HT-29 (cell line): Measurements from ENCODE around the gene MPPED1. TPM values are rescaled to one million over a fixed set of nuclear protein-coding genes. Genes with fewer than 3 reads are reported as not detected.

ENCODE experiments used
- DNase-seq: peaks from one replicate; pipeline ENCODE4 v3.0.0-alpha.2; 2015; ENCODE audit warnings: low spot score
- total RNA-seq: library from RNA; depleted of rRNA; stranded (reverse); fragments of >200 nt; shearing (Covaris generic); gene quantifications from 2 replicates; pipeline ENCODE4 v1.2.3, GENCODE V29; 2014

MPPED1 gene
- total RNA-seq, 1 experiment from 2014 or later, result not detected

DNA sequence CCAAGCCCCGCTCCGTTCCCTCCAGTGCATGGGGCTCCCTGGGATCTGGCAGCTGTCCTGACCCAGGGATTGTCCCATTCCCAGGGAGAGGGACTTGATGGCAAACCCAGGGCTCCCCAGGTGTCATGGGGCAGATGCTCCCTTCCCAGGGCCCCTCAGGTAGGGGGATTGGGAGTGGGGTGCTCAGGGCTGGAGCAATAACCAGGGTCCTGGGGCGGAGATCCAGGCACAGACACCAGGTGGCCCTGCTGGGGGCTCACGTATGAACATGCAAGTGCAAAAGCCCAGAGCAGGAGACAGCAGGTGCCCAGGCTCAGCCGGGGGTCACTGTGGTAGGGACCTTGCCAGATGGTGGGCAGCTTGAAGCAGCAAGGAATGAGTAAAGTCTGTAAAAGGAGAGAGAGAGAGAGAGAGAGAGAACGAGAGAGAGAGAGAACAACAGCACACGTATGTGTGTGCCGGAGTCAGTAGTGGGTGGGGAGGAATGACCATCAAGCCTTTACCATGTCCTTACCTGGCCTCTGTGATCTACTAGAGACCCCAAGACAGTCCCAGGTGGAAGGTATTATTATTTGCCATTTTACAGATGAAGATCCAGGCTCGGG, 19.3 kb upstream of the MPPED1 start:
- no peak for DNase-seq

GRCh38 chr22:43393132-43393843, 18.5 kb upstream of the MPPED1 start:
- no peak for DNase-seq

GRCh38 chr22:43393844-43394474, 17.9 kb upstream of the MPPED1 start:
- DNase-seq, result no peak

DNA sequence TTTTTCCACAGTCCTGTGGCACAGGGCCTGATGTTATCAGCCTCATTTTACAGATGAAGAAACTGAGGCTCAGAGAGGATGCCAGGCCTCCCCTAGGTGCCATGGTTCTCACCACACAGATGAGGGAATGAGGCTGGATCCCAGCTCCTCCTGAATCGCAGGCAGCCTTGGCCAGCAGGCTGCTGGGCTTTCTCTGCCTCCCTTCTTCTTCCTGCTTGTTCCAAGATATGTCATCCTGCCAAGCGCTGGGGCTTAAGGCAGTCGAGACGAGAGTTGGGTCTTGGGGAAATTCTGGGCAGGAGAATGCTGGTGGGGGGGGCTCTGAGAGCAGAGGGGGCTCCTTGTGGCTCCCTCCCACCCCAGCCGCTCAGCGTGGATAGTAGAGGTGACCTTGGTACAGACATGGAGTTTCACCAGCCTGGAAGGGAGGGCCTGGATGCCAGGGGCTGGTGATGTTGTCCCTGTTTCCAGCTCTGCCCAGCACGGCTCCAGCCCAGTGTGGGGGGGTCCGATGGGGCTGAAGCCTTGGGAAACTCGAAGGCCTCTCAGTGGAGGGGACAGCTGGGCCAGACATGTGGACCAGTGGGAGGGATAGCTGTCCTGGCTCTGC, 16.6 kb upstream of the MPPED1 start:
- no peak for DNase-seq

DNA sequence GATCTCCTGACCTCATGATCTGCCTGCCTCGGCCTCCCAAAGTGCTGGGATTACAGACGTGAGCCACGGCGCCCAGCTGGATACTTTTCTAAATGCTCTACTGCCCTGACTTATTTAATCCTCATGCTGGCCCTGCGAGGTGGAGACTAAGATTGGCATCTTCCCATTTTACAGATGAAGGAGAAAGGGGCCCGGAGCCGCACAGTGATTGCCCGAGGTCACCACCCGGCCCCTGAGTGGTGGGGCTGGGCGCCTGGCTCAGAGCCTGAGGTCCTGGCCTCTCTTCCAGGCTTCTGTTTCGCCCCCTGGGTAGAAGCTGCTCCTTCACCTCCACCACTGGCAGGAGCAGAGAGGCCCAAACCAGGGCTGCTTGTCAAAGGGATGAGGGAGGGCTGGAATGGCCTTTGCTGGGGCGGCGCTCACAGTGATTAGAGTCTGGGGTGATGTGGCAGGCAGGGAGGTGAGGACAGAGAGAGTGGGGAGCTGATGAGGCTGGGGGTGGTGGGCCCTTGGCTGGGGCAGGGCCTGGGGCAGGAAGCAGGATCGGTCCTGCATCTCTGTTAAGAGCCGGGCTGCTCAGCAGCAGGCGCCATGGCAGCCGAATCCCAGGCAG, 15.4 kb upstream of the MPPED1 start:
- DNase-seq, result no peak

DNA sequence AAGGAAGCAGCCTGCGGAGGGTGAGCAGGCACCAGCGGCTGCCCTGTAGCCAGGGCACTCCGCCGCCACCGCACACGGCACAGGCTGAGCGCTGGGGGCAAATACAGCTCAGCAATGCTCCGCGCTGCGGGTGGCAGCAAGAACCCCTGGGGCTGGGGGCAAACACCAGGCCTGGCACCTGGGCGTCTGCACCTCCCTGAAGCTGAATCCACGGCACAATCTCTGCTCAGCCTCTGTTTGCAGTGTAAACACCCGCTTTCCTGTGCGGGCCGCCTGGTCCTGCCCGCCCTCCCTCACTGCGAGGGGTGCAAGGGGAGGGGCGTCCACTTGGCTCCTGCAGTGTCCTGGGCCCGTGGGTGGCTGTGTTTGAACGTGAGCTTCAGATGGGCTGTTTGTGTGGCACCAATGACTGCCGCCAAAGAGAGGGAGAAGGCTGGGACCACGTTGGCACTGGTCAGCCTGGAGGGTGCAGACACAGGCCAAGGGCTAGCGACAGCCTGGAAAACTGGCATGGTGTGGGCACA, 14.8 kb upstream of the MPPED1 start:
- DNase-seq, result no peak

GRCh38 chr22:43397766-43398165, 14.0 kb upstream of the MPPED1 start:
- DNase-seq, result no peak

GRCh38 chr22:43398246-43398645, 13.6 kb upstream of the MPPED1 start:
- DNase-seq, result no peak

DNA sequence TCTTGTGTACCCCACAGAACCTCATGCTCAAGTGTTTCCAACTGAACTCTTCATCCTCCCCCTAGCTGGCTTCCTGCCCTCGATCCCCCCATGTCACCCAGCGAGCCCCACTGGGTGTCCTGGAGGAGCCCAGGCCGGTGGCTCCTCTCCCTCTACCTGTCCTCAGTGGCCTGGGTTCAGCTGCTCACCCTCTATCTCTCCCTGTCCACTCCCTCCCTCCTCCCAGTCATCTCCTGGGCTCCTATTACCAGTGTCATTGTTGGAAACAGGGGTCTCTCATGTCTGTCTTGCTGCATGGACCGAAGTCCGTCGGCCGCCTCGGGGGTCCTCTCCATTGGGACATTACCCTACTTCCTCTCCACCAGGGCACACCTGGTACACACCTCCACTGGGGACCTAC, 12.9 kb upstream of the MPPED1 start:
- DNase-seq, result no peak

- no peak for DNase-seq
Measured at GRCh38 chr22:43399338-43399979, 12.4 kb upstream of the MPPED1 start.

GRCh38 chr22:43399980-43400358, 11.8 kb upstream of the MPPED1 start:
- DNase-seq, result no peak

DNA sequence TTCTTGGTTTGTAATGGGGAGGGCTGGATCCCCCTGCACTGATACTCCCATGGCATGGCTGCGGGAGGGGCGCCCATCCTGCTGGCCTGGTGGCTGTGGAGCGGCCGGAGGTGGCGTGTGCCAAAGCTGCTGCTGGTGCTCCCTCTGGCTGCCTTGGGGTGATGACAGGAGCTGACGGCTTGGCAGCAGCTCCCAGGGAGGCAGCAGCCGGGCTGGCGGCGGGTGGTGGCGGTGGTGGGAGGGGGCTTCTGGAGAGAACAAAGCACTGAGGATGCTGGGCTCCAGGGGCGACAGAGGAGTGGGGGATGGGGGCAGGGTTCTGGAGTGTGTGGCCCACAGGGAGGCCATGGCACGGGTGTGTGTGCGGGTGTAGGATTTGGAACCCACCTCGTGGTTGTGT, 11.4 kb upstream of the MPPED1 start:
- DNase-seq, result no peak

DNA sequence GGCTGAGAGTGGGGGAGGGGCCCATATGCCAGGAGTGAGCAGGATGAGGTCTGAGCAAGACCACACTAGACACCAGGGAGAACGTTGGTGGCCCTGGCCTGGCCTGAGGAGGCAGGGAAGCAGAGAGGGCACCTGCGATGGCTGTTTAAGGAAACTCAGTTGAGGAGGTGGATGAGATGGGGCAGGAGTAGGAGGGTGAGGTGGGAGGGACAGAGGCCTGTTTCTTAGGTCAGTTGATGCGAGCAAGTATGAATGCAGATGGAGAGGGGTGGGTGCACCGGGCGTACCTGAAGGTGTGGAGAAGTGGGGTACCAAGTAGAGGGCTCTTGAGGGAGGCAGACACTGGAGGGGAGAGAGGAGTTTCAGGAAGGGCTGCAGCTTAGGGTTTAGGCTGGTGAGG, 10.6 kb upstream of the MPPED1 start:
- no peak for DNase-seq

DNA sequence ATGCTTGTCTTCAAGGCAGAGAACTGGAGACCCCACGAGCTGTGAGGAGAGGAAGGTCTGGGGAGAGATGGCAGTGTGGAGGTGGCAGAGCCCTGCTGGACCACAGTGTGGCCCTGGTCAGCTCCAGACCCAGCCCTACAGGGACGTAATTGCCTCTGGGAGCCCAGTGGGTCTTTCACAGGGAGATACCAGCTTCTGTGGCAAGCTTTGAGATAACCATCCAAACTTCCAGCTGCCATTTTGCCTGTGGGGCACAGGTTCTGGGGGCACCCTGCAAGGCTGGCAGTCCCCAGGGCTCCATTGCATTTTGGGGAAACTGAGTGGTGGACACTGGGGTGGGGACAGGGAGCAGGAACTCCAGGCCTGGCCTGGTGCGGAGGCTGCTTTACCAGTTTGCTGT, 10.2 kb upstream of the MPPED1 start:
- DNase-seq, result no peak

GRCh38 chr22:43402128-43402527, 9.7 kb upstream of the MPPED1 start:
- DNase-seq, result no peak

DNA sequence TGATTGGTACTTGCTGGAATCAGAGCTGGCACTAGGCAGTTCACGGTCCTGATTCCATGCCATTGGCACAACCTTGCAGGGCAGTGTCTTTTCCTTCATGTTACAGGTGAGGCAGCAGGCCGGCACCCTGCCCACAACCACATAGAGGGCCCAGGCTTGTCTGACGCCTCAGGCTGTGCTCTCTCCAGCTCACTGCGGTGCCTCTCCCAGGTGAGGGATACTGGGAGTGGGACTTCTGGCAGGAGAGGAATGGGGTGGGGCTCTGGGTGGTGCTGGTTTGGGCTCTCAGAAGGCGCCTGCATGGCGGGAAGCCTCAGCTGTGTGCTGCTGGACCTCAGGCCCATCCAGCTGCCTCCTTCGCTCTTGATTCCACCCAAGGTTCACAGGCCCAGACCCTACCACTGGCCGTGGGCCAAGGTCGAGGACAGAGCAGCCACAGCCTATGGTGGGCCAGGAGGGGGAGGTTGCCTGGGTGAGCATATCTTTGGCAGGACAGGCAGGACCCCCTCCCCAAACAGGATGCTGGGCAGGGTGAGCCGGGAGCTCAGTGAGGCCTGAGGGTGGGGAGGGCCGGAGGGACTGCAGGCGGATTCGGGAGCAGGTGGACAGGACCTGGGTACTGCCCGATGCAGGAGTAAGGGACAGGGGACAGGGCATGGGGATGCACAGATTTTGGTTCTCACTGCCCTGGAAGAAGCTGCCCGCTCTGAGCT, 7.0 kb upstream of the MPPED1 start:
- no peak for DNase-seq

- no peak for DNase-seq
Measured at GRCh38 chr22:43406186-43406790, 5.5 kb upstream of the MPPED1 start.

GRCh38 chr22:43407591-43407990, 4.2 kb upstream of the MPPED1 start:
- DNase-seq, result no peak

DNA sequence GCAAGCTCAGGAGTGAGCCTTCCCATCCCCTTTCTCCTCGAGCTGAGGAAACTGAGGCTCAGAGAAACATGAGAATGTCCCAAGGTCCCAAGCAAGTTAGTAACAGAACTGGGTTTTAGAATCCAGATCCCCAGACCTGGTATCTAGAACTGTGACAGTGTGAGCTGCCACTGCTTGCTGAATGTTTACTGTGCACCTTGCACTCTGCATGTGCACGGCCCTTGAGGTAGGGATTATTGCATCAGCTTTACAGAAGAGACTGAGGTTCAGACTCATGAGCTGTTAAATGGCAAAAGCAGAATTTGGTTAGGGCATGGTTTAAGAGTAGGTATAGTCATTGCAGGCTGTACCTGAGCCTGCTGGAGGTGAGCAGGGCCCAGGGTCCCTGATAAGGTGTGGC, 3.8 kb upstream of the MPPED1 start:
- no peak for DNase-seq

- DNase-seq, result no peak
Measured at GRCh38 chr22:43409046-43409445, 2.8 kb upstream of the MPPED1 start.
